ENCODE results near the gene DUSP8.

DUSP8 gene

GRCh38 chr11:1530686-1531448, 41.2 kb downstream of the DUSP8 start:
- no peak for DNase-seq

GRCh38 chr11:1529774-1530173, 42.3 kb downstream of the DUSP8 start:
- DNase-seq, result no peak

- DNase-seq, result no peak
Observed at GRCh38 chr11:1529286-1529685, 42.8 kb downstream of the DUSP8 start.

GRCh38 chr11:1528710-1529109, 43.4 kb downstream of the DUSP8 start:
- no peak for DNase-seq

- DNase-seq, result no peak
Observed at GRCh38 chr11:1526785-1527184, 45.3 kb downstream of the DUSP8 start.

GRCh38 chr11:1523779-1524178, 48.3 kb downstream of the DUSP8 start:
- no peak for DNase-seq

- no peak for DNase-seq
Observed at GRCh38 chr11:1523077-1523476, 49.0 kb downstream of the DUSP8 start.

- no peak for DNase-seq
Observed at GRCh38 chr11:1522081-1522424, 50.0 kb downstream of the DUSP8 start.

- DNase-seq, result no peak
Observed at GRCh38 chr11:1521382-1522080, 50.5 kb downstream of the DUSP8 start.

GRCh38 chr11:1520663-1521267, 51.3 kb downstream of the DUSP8 start:
- no peak for DNase-seq

GRCh38 chr11:1520209-1520662, 51.8 kb downstream of the DUSP8 start:
- no peak for DNase-seq

- no peak for DNase-seq
Observed at GRCh38 chr11:1519028-1520010, 52.8 kb downstream of the DUSP8 start.

GRCh38 chr11:1518301-1518700, 53.8 kb downstream of the DUSP8 start:
- no peak for DNase-seq

GRCh38 chr11:1517117-1518005, 54.7 kb downstream of the DUSP8 start:
- DNase-seq, result no peak

GRCh38 chr11:1516273-1517067, 55.6 kb downstream of the DUSP8 start:
- no peak for DNase-seq

- DNase-seq, result peak in 1 of 2 experiments; percentile 72
Observed at GRCh38 chr11:1515082-1516060, 56.7 kb downstream of the DUSP8 start.

GRCh38 chr11:1514336-1515061, 57.6 kb downstream of the DUSP8 start:
- peak in 1 of 2 experiments; percentile 38 for DNase-seq

- DNase-seq, result no peak
Observed at GRCh38 chr11:1513326-1514296, 58.5 kb downstream of the DUSP8 start.

All from NCI-H446 (cell line).